Ascending aorta (tissue), 2 donors: Measurements from ENCODE around the gene MYOD1. TPM values are rescaled to one million over a fixed set of nuclear protein-coding genes. Genes with fewer than 3 reads are reported as not detected.

Source experiments
- DNase-seq, 2 donors: peaks; one replicate each; pipeline ENCODE4 v3.0.0-alpha.2; 2019; ENCODE audit warnings: low spot score in 2 of 2
- H3K27ac ChIP-seq, 2 donors: fragments of 200-600 bp; sonication (generic); one replicate each; pipeline ENCODE4 v1.5.1; 2016 to 2017; ENCODE audit warnings: mild to moderate bottlenecking in 1 of 2
- H3K27me3 ChIP-seq: fragments of 200-600 bp; sonication (generic); one replicate; pipeline ENCODE4 v1.5.1; 2017
- H3K36me3 ChIP-seq, 2 donors: fragments of 200-600 bp; sonication (generic); one replicate each; pipeline ENCODE4 v1.5.1; 2016
- H3K4me1 ChIP-seq, 2 donors: fragments of 200-600 bp; sonication (generic); one replicate each; pipeline ENCODE4 v1.5.1; 2016 to 2017; ENCODE audit warnings: mild to moderate bottlenecking in 1 of 2
- H3K4me3 ChIP-seq, 2 donors: fragments of 200-600 bp; sonication (generic); one replicate each; pipeline ENCODE4 v1.5.1; 2016 to 2017; ENCODE audit warnings: mild to moderate bottlenecking in 1 of 2
- H3K9me3 ChIP-seq, 2 donors: fragments of 200-600 bp; sonication (generic); one replicate each; pipeline ENCODE4 v1.5.1; 2016
- intact Hi-C: fragments of 100-400 bp; cut with DNase I; formaldehyde crosslinking; loops from one replicate; pipeline ENCODE4 v1.15.1; 2023
- total RNA-seq: library from RNA; depleted of rRNA; stranded (reverse); fragments of >200 nt; gene quantifications from one replicate; pipeline ENCODE4 v1.1.0, GENCODE V29; 2016
- TF ChIP-seq, protein P1 (sequence below), 3 experiments: fragments of 200-600 bp in 2 of 3; fragments of 450-650 bp in 1 of 3; sonication (generic) in 2 of 3; IDR thresholded peaks; one replicate each; pipeline ENCODE4 v1.5.1; 2016 to 2019; ENCODE audit warnings: antibody characterized with exemption in 3 of 3, mild to moderate bottlenecking in 1 of 3, moderate library complexity in 1 of 3

Gene MYOD1
- total RNA-seq, 1 donor from 2014 or later = not detected

- Histone ChIP-seq H3K27me3 (peaks cover 28% of the 10 kb centered on the region), H3K27ac (no peak overlapping the region), H3K4me1 (peaks cover 4 to 9% of the 10 kb centered on the region in 2 donors), H3K4me3 (no peak overlapping the region), H3K36me3 (no peaks in the 10 kb centered on the region), H3K9me3 (no peaks in the 10 kb centered on the region)
- DNase-seq = no peak
- TF ChIP-seq, protein P1, sequence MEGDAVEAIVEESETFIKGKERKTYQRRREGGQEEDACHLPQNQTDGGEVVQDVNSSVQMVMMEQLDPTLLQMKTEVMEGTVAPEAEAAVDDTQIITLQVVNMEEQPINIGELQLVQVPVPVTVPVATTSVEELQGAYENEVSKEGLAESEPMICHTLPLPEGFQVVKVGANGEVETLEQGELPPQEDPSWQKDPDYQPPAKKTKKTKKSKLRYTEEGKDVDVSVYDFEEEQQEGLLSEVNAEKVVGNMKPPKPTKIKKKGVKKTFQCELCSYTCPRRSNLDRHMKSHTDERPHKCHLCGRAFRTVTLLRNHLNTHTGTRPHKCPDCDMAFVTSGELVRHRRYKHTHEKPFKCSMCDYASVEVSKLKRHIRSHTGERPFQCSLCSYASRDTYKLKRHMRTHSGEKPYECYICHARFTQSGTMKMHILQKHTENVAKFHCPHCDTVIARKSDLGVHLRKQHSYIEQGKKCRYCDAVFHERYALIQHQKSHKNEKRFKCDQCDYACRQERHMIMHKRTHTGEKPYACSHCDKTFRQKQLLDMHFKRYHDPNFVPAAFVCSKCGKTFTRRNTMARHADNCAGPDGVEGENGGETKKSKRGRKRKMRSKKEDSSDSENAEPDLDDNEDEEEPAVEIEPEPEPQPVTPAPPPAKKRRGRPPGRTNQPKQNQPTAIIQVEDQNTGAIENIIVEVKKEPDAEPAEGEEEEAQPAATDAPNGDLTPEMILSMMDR (IDR thresholded peaks at IDR 0.05) = no peak
- intact Hi-C loops = loop anchor here (10.0 kb wide), 1 partner anchor 382 kb away; no protein-coding TSS in a partner anchor
These were observed 13.9 kb downstream of the MYOD1 start for GRCh38 chr11:17733261-17733660.

- peaks cover 4 to 9% of the 10 kb centered on the region in 2 donors for H3K4me1 ChIP-seq
- no peak for DNase-seq
- intact Hi-C loops = loop anchor here (10.0 kb wide), 1 partner anchor 380 kb away; no protein-coding TSS in a partner anchor
- H3K27ac ChIP-seq = no peak within 1 kb of the TSS
- H3K4me3 ChIP-seq = peak within 1 kb of the TSS; percentile 52 to 63
- no peaks in the 10 kb centered on the region for H3K36me3 ChIP-seq
- no peaks in the 10 kb centered on the region for H3K9me3 ChIP-seq
- H3K27me3 ChIP-seq = peaks cover 34% of the 10 kb centered on the region
- TF ChIP-seq, protein P1 (IDR thresholded peaks at IDR 0.05) = no peak
These were observed 15.1 kb downstream of the MYOD1 start, which contains the start of gene KCNC1 for GRCh38 chr11:17734418-17734911. TSS of gene KCNC1 (plus strand) at chr11:17734781. CDS start at chr11:17736003, 1,222 bp downstream.

DNA sequence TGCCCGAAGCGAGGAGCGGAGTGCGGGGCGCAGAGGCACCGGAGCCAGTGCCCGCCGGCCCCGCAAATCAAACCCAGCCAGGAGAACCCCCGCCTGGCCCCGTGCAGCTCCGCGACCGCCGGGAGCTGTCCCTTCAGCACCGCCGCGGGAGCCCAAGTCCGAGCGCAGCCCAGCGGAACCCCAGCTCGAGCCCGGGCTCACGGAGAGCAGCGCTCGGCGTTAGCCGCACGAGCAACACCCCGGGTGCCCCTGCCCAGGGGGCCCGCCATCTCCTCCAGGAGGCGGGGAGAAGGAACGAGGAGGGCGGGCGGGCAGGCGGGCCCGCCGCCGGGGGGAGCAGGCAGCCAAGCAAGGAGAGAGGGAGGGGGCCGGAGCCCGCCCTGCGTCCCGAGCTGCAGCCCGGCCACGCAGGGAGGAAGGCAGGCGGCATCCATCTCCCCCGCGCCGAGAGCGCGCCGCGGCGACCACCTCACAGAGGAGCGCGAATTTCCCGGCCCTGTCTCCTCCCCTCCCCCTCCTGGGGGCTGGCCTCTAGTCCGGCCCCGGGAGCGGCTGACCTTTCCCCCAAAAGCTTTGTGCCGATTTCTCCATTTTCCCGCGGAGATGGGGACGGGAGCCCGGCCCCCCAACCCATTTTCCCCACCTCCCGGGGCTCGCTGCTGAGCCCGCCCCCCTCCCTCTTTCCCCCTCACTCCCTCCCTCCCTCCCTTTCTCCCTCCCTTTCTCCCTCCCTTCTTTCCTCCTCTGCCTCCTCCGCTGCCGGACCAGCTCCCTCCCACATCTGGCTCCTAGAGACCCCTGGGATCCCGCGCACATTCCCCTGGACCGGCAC, 15.8 kb downstream of the MYOD1 start:
- Histone ChIP-seq H3K9me3 (no peaks in the 10 kb centered on the region), H3K27me3 (peaks cover 31% of the 10 kb centered on the region), H3K4me3 (peak overlapping the region; percentile 52 to 63), H3K36me3 (no peaks in the 10 kb centered on the region), H3K4me1 (peaks cover 4 to 9% of the 10 kb centered on the region in 2 donors), H3K27ac (no peak overlapping the region)
- peak in 1 of 2 donors; percentile 79 for DNase-seq
- intact Hi-C loops = loop anchor here (10.0 kb wide), 1 partner anchor 380 kb away; no protein-coding TSS in a partner anchor
- TF ChIP-seq, protein P1 (IDR thresholded peaks at IDR 0.05) = no peak

DNA sequence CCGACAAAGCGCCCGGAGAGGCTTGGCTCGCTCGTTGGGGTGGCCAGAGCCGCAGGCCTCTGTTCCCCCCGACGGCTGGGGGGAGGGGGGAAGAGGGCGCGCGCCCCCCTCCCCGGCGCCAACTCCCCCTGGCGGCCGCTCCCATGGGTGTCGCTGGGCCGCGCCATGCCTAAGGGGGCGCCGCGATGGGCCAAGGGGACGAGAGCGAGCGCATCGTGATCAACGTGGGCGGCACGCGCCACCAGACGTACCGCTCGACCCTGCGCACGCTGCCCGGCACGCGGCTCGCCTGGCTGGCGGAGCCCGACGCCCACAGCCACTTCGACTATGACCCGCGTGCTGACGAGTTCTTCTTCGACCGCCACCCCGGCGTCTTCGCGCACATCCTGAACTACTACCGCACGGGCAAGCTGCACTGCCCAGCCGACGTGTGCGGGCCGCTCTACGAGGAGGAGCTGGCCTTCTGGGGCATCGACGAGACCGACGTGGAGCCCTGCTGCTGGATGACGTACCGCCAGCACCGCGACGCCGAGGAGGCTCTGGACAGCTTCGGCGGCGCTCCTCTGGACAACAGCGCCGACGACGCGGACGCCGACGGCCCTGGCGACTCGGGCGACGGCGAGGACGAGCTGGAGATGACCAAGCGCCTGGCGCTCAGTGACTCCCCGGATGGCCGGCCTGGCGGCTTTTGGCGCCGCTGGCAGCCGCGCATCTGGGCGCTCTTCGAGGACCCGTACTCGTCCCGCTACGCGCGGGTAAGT, 16.6 kb downstream of the MYOD1 start:
- no peak for DNase-seq
- intact Hi-C loops = loop anchor here (10.0 kb wide), 1 partner anchor 379 kb away; no protein-coding TSS in a partner anchor
- H3K36me3 ChIP-seq = no peaks in the 10 kb centered on the region
- peak overlapping the region in 1 of 2 donors; percentile 63 for H3K4me3 ChIP-seq
- TF ChIP-seq, protein P1 (IDR thresholded peaks at IDR 0.05) = peak in 2 of 3 experiments; percentile 14 to 37
- H3K9me3 ChIP-seq = no peaks in the 10 kb centered on the region
- peaks cover 31% of the 10 kb centered on the region for H3K27me3 ChIP-seq
- H3K4me1 ChIP-seq = peaks cover 4 to 9% of the 10 kb centered on the region in 2 donors
- no peak overlapping the region for H3K27ac ChIP-seq

GRCh38 chr11:17736579-17736893, 17.2 kb downstream of the MYOD1 start:
- TF ChIP-seq, protein P1 (IDR thresholded peaks at IDR 0.05) = no peak
- H3K9me3 ChIP-seq = no peaks in the 10 kb centered on the region
- no peak for DNase-seq
- no peak overlapping the region for H3K4me3 ChIP-seq
- intact Hi-C loops = loop anchor here (10.0 kb wide), 1 partner anchor 378 kb away; no protein-coding TSS in a partner anchor
- H3K27me3 ChIP-seq = peaks cover 31% of the 10 kb centered on the region
- H3K36me3 ChIP-seq = no peaks in the 10 kb centered on the region
- no peak overlapping the region for H3K27ac ChIP-seq
- peaks cover 4 to 9% of the 10 kb centered on the region in 2 donors for H3K4me1 ChIP-seq
